Measurements from ENCODE around the gene RGS1. TPM values are rescaled to one million over a fixed set of nuclear protein-coding genes. Genes with fewer than 3 reads are reported as not detected.

Gene RGS1
- total and polyA plus RNA-seq, 2 of the 8 experiments (the other 6 are each of a cell fraction or from before 2014, with no cell fraction given): not detected

DNA sequence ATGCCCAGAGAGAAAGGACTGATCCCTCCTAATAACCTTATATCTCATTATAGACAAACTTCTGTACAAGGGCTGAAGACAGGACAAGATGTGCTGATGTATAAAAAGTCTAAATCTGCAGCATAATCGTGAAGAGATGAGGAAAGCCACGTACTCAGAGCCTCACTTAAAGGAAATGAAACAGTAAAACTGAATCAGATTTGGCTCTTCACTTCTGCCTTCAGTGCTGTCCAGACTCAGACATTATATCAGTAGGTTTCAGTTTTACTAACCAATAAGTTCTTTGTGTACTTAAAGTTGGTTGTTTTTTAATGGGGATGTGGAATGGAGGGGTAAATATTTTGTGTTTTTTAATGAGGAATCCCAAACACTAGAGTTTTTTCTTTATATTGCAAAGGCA, 45.3 kb upstream of the RGS1 start:
- H3K4me1 ChIP-seq (replicated peaks in 1 of 4; ENCODE audit: control insufficient read depth in 3 of 4, insufficient read depth in 4 of 4, low read length in 3 of 4): no peaks in the 10 kb centered on the region
- H3K36me3 ChIP-seq (ENCODE audit: control insufficient read depth in 2 of 4, insufficient read depth in 4 of 4, low read length in 3 of 4): no peaks in the 10 kb centered on the region
- H3K27me3 ChIP-seq (replicated peaks in 1 of 4; ENCODE audit: control insufficient read depth in 3 of 4, extremely low read depth in 1 of 4, insufficient read depth in 3 of 4, low read length in 3 of 4): no peaks in the 10 kb centered on the region
- H2BK5ac ChIP-seq (ENCODE audit: low read depth, low read length): no peak overlapping the region
- H3K14ac ChIP-seq (ENCODE audit: insufficient read length): no peak overlapping the region
- H3K23ac ChIP-seq (ENCODE audit: insufficient read length): no peak overlapping the region
- no peaks in the 10 kb centered on the region for H3K9me3 ChIP-seq (ENCODE audit: insufficient read depth in 2 of 2, low read depth in 1 of 2, low read length in 1 of 2)
- FAIRE-seq (no peak), DNase-seq (ENCODE audit: low read depth in 1 of 2, low spot score in 2 of 2) (no peak)
- no peak overlapping the region for H3K27ac ChIP-seq (ENCODE audit: low read depth, low read length)
- no peak overlapping the region for H2BK15ac ChIP-seq (ENCODE audit: low read length)
- WGBS, 2 experiments (ENCODE audit: extremely low coverage in 1 of 2, insufficient coverage in 1 of 2, insufficient read length in 1 of 2, insufficient replicate concordance in 2 of 2, low coverage in 1 of 2, low lambda C conversion rate in 2 of 2, missing lambda C conversion rate in 1 of 2): 75% methylated on average over 2 of the region's 2 CpGs; no CpG with 5 or more reads in 1 of the 2 experiments
- H3K4me3 ChIP-seq (ENCODE audit: extremely low read depth in 1 of 4, insufficient read depth in 2 of 4, low read depth in 3 of 4, low read length in 4 of 4): no peak overlapping the region
- no peaks in the 10 kb centered on the region for H3K23me2 ChIP-seq (ENCODE audit: low read depth, low read length)
- H3K9ac ChIP-seq (replicated peaks in 1 of 4; ENCODE audit: extremely low read depth in 1 of 4, low read depth in 3 of 4, low read length in 3 of 4): no peak overlapping the region
- ChIA-PET POLR2A (ENCODE audit: partially characterized antibody) (no interaction called here), CTCF (ENCODE audit: partially characterized antibody) (interaction anchor here (0.6 to 1.1 kb wide), 2 partner anchors 65 to 148 kb away, joined by 3 read pairs; no protein-coding TSS in a partner anchor)
- H2AK5ac ChIP-seq (ENCODE audit: low read depth, low read length): no peak overlapping the region
- H2BK120ac ChIP-seq (replicated peaks; ENCODE audit: low read depth, low read length): no peak overlapping the region
- H3K79me1 ChIP-seq (ENCODE audit: low read depth, low read length): no peaks in the 10 kb centered on the region
- no peak overlapping the region for H3K4me2 ChIP-seq (ENCODE audit: insufficient read depth in 1 of 2, low read depth in 2 of 2, low read length in 2 of 2)
- H3K56ac ChIP-seq (replicated peaks; ENCODE audit: insufficient read length, low read depth, low read length): no peak overlapping the region
- no peak overlapping the region for H2BK12ac ChIP-seq (ENCODE audit: low read depth, low read length)
- H3K79me2 ChIP-seq (ENCODE audit: control insufficient read depth in 1 of 2, insufficient read depth in 2 of 2, low read length in 2 of 2): no peaks in the 10 kb centered on the region
- no peak overlapping the region for H4K91ac ChIP-seq (replicated peaks; ENCODE audit: insufficient read length, low read length)
- H2BK20ac ChIP-seq (ENCODE audit: low read length): no peak overlapping the region
- no peak overlapping the region for H4K5ac ChIP-seq (ENCODE audit: insufficient read length, low read depth, low read length)
- no peak overlapping the region for H3K4ac ChIP-seq (replicated peaks; ENCODE audit: insufficient read length, low read depth, low read length)
- no peak overlapping the region for H4K8ac ChIP-seq (ENCODE audit: extremely low read depth, insufficient read depth, low read length)
- H2AFZ ChIP-seq (ENCODE audit: low read length): no peak overlapping the region
- H3K18ac ChIP-seq (ENCODE audit: extremely low read depth, low read length): no peak overlapping the region
- H4K20me1 ChIP-seq (replicated peaks in 1 of 2; ENCODE audit: control insufficient read depth in 1 of 2, insufficient read depth in 2 of 2, low read length in 2 of 2): no peaks in the 10 kb centered on the region
- TF ChIP-seq TAF7 (optimal IDR thresholded peaks at IDR 0.05; ENCODE audit: borderline replicate concordance, low read depth, low read length) (no peak), EP300 (IDR thresholded peaks at IDR 0.05; ENCODE audit: borderline replicate concordance in 1 of 2, low read depth in 2 of 2, low read length in 2 of 2) (no peak), HDAC6 (IDR thresholded peaks at IDR 0.05; ENCODE audit: low read depth, low read length) (no peak), KDM5A (IDR thresholded peaks at IDR 0.05; ENCODE audit: low read length) (no peak), NRF1 (IDR thresholded peaks at IDR 0.05; ENCODE audit: low read depth, low read length) (no peak), SP2 (IDR thresholded peaks at IDR 0.05; ENCODE audit: low read length) (no peak), TEAD4 (IDR thresholded peaks at IDR 0.05; ENCODE audit: low read depth, low read length) (no peak), PHF8 (conservative IDR thresholded peaks at IDR 0.05; ENCODE audit: low read depth, low read length) (no peak), SRF (IDR thresholded peaks at IDR 0.05; ENCODE audit: low read depth, low read length) (no peak)
- TF ChIP-seq, protein P1, sequence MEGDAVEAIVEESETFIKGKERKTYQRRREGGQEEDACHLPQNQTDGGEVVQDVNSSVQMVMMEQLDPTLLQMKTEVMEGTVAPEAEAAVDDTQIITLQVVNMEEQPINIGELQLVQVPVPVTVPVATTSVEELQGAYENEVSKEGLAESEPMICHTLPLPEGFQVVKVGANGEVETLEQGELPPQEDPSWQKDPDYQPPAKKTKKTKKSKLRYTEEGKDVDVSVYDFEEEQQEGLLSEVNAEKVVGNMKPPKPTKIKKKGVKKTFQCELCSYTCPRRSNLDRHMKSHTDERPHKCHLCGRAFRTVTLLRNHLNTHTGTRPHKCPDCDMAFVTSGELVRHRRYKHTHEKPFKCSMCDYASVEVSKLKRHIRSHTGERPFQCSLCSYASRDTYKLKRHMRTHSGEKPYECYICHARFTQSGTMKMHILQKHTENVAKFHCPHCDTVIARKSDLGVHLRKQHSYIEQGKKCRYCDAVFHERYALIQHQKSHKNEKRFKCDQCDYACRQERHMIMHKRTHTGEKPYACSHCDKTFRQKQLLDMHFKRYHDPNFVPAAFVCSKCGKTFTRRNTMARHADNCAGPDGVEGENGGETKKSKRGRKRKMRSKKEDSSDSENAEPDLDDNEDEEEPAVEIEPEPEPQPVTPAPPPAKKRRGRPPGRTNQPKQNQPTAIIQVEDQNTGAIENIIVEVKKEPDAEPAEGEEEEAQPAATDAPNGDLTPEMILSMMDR (IDR thresholded peaks at IDR 0.05; ENCODE audit: control extremely low read depth in 1 of 3, insufficient read depth in 1 of 3, low read depth in 1 of 3, low read length in 3 of 3): no peak
